ENCODE data around the gene ZFX. TPM values are rescaled to one million over a fixed set of nuclear protein-coding genes. Genes with fewer than 3 reads are reported as not detected.
A peak's percentile ranks its signal among the peaks of the same experiment; 100 is the strongest.

ZFX gene
- total and polyA plus RNA-seq, 2 of the 8 experiments (the other 6 are each of a cell fraction or from before 2014, with no cell fraction given) = 2.8 to 22.0 TPM

DNA sequence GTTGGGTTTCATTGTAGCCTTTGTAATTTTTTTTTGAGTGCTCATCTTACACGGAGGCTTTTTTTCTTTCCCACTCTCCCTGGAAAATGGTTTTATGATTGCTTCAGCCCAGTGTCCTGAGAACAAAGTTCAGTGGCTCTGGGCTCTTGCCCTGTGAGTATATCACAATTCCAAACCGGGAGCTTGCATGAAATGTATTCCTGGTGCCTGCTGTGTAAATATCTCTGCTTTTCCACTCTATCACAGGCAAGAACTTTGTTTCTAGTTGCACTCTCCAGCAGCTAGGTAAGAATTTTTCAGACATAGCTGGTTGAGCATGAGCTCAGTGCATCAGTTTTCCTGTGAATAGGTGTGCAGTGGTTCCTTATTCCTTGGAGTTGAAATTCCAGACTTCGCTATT lies 103.5 kb downstream of the ZFX start:
- Histone ChIP-seq H4K8ac (ENCODE audit: extremely low read depth, insufficient read depth, low read length) (no peak overlapping the region), H3K4ac (replicated peaks; ENCODE audit: insufficient read length, low read depth, low read length) (no peak overlapping the region), H3K79me2 (ENCODE audit: control insufficient read depth in 1 of 2, insufficient read depth in 2 of 2, low read length in 2 of 2) (no peaks in the 10 kb centered on the region), H3K18ac (ENCODE audit: extremely low read depth, low read length) (no peak overlapping the region), H3K4me2 (ENCODE audit: insufficient read depth in 1 of 2, low read depth in 2 of 2, low read length in 2 of 2) (no peak overlapping the region), H3K36me3 (ENCODE audit: control insufficient read depth in 2 of 4, insufficient read depth in 4 of 4, low read length in 3 of 4) (no peaks in the 10 kb centered on the region), H3K4me3 (ENCODE audit: extremely low read depth in 1 of 4, insufficient read depth in 2 of 4, low read depth in 3 of 4, low read length in 4 of 4) (no peak overlapping the region), H3K27ac (ENCODE audit: low read depth, low read length) (no peak overlapping the region), H2AK5ac (ENCODE audit: low read depth, low read length) (no peak overlapping the region), H2BK5ac (ENCODE audit: low read depth, low read length) (no peak overlapping the region), H4K5ac (ENCODE audit: insufficient read length, low read depth, low read length) (no peak overlapping the region), H2BK12ac (ENCODE audit: low read depth, low read length) (no peak overlapping the region), H2BK15ac (ENCODE audit: low read length) (no peak overlapping the region), H3K23ac (ENCODE audit: insufficient read length) (no peak overlapping the region), H3K9ac (replicated peaks in 1 of 4; ENCODE audit: extremely low read depth in 1 of 4, low read depth in 3 of 4, low read length in 3 of 4) (no peak overlapping the region), H2BK120ac (replicated peaks; ENCODE audit: low read depth, low read length) (no peak overlapping the region), H4K91ac (replicated peaks; ENCODE audit: insufficient read length, low read length) (no peak overlapping the region), H3K23me2 (ENCODE audit: low read depth, low read length) (no peaks in the 10 kb centered on the region), H3K56ac (replicated peaks; ENCODE audit: insufficient read length, low read depth, low read length) (no peak overlapping the region), H2AFZ (ENCODE audit: low read length) (no peak overlapping the region), H3K9me3 (ENCODE audit: insufficient read depth in 2 of 2, low read depth in 1 of 2, low read length in 1 of 2) (no peaks in the 10 kb centered on the region), H4K20me1 (replicated peaks in 1 of 2; ENCODE audit: control insufficient read depth in 1 of 2, insufficient read depth in 2 of 2, low read length in 2 of 2) (no peaks in the 10 kb centered on the region), H3K79me1 (ENCODE audit: low read depth, low read length) (no peaks in the 10 kb centered on the region), H3K27me3 (replicated peaks in 1 of 4; ENCODE audit: control insufficient read depth in 3 of 4, extremely low read depth in 1 of 4, insufficient read depth in 3 of 4, low read length in 3 of 4) (no peaks in the 10 kb centered on the region), H3K4me1 (replicated peaks in 1 of 4; ENCODE audit: control insufficient read depth in 3 of 4, insufficient read depth in 4 of 4, low read length in 3 of 4) (no peaks in the 10 kb centered on the region), H2BK20ac (ENCODE audit: low read length) (no peak overlapping the region), H3K14ac (ENCODE audit: insufficient read length) (no peak overlapping the region)
- POLR2A ChIA-PET (ENCODE audit: partially characterized antibody) = no interaction called here
- FAIRE-seq = peak; percentile 50
- DNase-seq (ENCODE audit: low read depth in 1 of 2, low spot score in 2 of 2) = no peak
- WGBS, 2 experiments (ENCODE audit: extremely low coverage in 1 of 2, insufficient coverage in 1 of 2, insufficient read length in 1 of 2, insufficient replicate concordance in 2 of 2, low coverage in 1 of 2, low lambda C conversion rate in 2 of 2, missing lambda C conversion rate in 1 of 2) = 81% methylated on average over 3 of the region's 3 CpGs; no CpG with 5 or more reads in 1 of the 2 experiments
- TF ChIP-seq SP2 (IDR thresholded peaks at IDR 0.05; ENCODE audit: low read length) (no peak), TAF1 (IDR thresholded peaks at IDR 0.05; ENCODE audit: low read depth, low read length) (no peak), GTF2F1 (IDR thresholded peaks at IDR 0.05; ENCODE audit: borderline replicate concordance, low read depth, low read length) (no peak), JUN (IDR thresholded peaks at IDR 0.05; ENCODE audit: low read depth, low read length) (no peak)
- TF ChIP-seq, protein P1, sequence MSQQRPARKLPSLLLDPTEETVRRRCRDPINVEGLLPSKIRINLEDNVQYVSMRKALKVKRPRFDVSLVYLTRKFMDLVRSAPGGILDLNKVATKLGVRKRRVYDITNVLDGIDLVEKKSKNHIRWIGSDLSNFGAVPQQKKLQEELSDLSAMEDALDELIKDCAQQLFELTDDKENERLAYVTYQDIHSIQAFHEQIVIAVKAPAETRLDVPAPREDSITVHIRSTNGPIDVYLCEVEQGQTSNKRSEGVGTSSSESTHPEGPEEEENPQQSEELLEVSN (IDR thresholded peaks at IDR 0.05) = no peak
- TF ChIP-seq, protein P2, sequence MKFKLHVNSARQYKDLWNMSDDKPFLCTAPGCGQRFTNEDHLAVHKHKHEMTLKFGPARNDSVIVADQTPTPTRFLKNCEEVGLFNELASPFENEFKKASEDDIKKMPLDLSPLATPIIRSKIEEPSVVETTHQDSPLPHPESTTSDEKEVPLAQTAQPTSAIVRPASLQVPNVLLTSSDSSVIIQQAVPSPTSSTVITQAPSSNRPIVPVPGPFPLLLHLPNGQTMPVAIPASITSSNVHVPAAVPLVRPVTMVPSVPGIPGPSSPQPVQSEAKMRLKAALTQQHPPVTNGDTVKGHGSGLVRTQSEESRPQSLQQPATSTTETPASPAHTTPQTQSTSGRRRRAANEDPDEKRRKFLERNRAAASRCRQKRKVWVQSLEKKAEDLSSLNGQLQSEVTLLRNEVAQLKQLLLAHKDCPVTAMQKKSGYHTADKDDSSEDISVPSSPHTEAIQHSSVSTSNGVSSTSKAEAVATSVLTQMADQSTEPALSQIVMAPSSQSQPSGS (IDR thresholded peaks at IDR 0.05; ENCODE audit: low read length) = no peak
- CTCF ChIA-PET (ENCODE audit: partially characterized antibody) = interaction anchor here (1.4 kb wide), 1 partner anchor 42 kb away, joined by 4 read pairs; no protein-coding TSS in a partner anchor

Data from H1 (cell line).